ENCODE data around the gene RASSF1. TPM values are rescaled to one million over a fixed set of nuclear protein-coding genes. Genes with fewer than 3 reads are reported as not detected.

The RASSF1 gene
- total RNA-seq, 2 experiments from 2014 or later: 51.7 to 53.7 TPM

- H3K4me1 Mint-ChIP-seq: peaks cover 23% of the 10 kb centered on the region
- H3K9me3 Mint-ChIP-seq: no peaks in the 10 kb centered on the region
- peaks cover 4% of the 10 kb centered on the region for H3K36me3 Mint-ChIP-seq
- H3K27me3 Mint-ChIP-seq: no peaks in the 10 kb centered on the region
- H3K4me3 Mint-ChIP-seq: no peak overlapping the region
- no peak overlapping the region for H3K27ac Mint-ChIP-seq
- no peak for DNase-seq
Measured at GRCh38 chr3:50297384-50297775, 43.3 kb downstream of the RASSF1 start.

DNA sequence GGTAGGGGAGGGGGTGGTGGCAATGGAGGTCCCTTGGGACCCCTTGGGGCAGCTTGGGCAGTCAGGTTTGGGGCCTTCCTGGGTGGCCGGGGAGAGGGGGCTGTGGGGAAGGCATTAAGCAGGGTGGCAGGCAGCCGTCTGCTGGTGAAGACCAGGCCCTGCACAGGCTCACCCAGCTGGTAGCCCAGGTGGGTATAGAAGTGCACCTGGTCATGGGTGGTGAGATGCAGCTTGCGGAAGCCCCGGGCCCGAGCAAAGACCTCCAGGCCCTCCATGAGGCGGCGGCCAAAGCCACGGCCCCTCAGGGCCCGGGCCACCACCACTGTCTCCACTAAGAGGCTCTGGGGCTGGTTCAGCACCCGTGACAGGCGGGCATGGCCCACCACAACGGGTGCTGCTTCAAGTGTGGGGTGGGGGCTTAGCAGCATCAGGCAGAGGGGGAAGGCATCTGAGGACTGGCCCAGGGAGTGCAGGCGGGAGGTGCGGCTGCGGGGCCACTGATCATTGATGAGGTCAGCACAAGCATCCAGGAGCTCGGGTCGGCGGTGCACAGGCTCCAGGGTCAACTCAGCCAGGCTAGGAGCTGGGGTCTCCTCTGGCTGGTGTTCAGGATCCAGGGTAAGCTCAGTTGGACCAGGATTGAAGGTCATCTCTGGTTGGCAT lies 43.8 kb downstream of the RASSF1 start:
- H3K27ac Mint-ChIP-seq: no peak overlapping the region
- H3K4me3 Mint-ChIP-seq: no peak overlapping the region
- peaks cover 23% of the 10 kb centered on the region for H3K4me1 Mint-ChIP-seq
- no peaks in the 10 kb centered on the region for H3K27me3 Mint-ChIP-seq
- H3K9me3 Mint-ChIP-seq: no peaks in the 10 kb centered on the region
- H3K36me3 Mint-ChIP-seq: peaks cover 4% of the 10 kb centered on the region
- DNase-seq: no peak

GRCh38 chr3:50295553-50296431 lies 44.8 kb downstream of the RASSF1 start:
- H3K27me3 Mint-ChIP-seq: no peaks in the 10 kb centered on the region
- H3K9me3 Mint-ChIP-seq: no peaks in the 10 kb centered on the region
- peaks cover 11% of the 10 kb centered on the region for H3K36me3 Mint-ChIP-seq
- DNase-seq: no peak
- peak overlapping the region; percentile 26 for H3K27ac Mint-ChIP-seq
- H3K4me3 Mint-ChIP-seq: no peak overlapping the region
- H3K4me1 Mint-ChIP-seq: peaks cover 22% of the 10 kb centered on the region

DNA sequence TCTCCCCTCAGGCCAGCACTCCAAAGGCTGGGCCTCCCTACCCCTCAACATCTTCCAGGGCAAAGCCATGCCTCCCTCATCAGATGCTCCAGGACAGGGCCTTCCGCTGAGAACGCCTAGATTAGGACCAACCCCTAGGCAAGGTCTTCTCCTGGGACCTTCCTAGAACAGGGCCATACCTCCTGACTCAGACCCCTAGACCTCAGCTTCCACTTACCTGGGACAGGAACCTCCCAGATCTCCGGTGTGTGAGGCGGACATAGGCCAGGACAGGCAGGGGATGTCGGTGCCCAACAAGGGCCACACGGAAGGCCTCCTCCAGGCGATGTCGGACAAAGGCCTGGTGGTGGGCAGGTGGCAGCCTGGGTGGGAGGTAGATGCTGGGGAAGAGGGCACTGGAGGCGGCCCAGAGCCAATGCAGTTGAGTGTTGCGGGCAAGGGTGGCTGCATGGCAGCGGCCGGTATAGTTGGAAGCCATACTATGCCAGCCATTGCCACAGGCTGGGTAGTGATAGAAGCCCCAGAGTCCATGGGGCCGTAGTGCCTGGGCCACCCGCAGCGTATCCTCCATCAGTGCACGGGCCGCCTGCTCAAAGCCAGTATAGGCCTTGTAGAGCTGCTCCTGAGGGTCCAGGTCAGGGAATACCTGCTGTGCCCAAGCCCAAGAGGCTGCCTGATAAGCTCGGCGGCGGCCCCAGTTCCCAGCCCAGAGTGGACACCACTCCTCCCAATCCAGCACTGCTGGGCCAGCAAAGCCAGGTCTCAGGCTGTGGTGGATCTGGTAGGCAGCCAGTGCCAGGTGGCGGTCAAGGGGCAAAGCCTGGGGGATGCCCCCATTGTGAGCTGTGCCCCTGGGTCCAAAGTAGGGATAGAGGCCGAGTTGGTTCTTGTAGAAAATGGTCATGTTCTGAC lies 45.9 kb downstream of the RASSF1 start:
- Mint-ChIP-seq H3K36me3 (peaks cover 11% of the 10 kb centered on the region), H3K27me3 (no peaks in the 10 kb centered on the region), H3K4me1 (peaks cover 14% of the 10 kb centered on the region), H3K27ac (no peak overlapping the region), H3K9me3 (no peaks in the 10 kb centered on the region), H3K4me3 (no peak overlapping the region)
- no peak for DNase-seq

- H3K4me1 Mint-ChIP-seq: peaks cover 13% of the 10 kb centered on the region
- H3K36me3 Mint-ChIP-seq: peaks cover 11% of the 10 kb centered on the region
- H3K4me3 Mint-ChIP-seq: no peak overlapping the region
- no peaks in the 10 kb centered on the region for H3K9me3 Mint-ChIP-seq
- DNase-seq: no peak
- H3K27me3 Mint-ChIP-seq: no peaks in the 10 kb centered on the region
- no peak overlapping the region for H3K27ac Mint-ChIP-seq
Measured at GRCh38 chr3:50294089-50294488, 46.5 kb downstream of the RASSF1 start.

DNA sequence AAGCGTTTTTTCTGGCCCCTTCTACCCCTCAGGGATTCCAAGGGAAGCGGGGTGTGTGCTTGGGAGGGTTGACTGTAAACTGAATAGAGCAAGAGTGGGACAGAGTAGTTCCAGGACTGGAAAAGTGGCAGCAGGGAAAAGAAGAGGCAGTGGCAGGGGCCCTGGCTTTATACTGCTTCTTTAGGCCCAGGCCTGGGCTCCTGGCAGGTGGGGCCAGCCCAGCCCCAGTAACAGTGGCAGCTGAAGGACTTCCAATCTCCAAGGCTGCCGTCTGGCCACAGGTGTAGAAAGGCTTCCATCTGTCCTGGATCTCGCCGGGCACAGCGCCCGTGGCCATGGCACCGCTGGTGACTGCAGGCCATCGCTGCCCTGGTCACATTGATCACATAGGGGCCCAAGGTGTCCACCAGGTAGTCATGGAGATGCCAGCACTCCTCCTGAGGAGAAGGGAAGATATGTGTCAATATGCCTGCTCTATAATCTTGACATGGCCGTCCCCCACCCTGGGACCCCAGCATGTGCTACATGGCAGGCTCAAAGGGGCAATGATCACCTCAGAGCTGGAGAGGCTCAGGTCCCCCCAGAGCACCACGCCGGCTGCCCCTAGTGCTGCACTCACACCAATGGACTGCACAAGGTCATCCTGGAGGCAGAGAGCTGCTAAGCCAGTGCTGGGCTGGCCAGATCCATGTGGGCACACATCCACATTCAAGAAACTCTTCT lies 47.4 kb downstream of the RASSF1 start:
- no peaks in the 10 kb centered on the region for H3K9me3 Mint-ChIP-seq
- H3K27ac Mint-ChIP-seq: peak overlapping the region; percentile 94
- peaks cover 13% of the 10 kb centered on the region for H3K4me1 Mint-ChIP-seq
- no peaks in the 10 kb centered on the region for H3K27me3 Mint-ChIP-seq
- DNase-seq: no peak
- H3K36me3 Mint-ChIP-seq: peaks cover 11% of the 10 kb centered on the region
- H3K4me3 Mint-ChIP-seq: peak overlapping the region; percentile 97

- H3K4me1 Mint-ChIP-seq: peaks cover 8% of the 10 kb centered on the region
- peaks cover 12% of the 10 kb centered on the region for H3K36me3 Mint-ChIP-seq
- peak within 1 kb of the TSS; percentile 97 for H3K4me3 Mint-ChIP-seq
- H3K27me3 Mint-ChIP-seq: no peaks in the 10 kb centered on the region
- DNase-seq: peak; percentile 97
- H3K9me3 Mint-ChIP-seq: no peaks in the 10 kb centered on the region
- H3K27ac Mint-ChIP-seq: peak within 1 kb of the TSS; percentile 94
Measured at GRCh38 chr3:50292159-50293078, 48.2 kb downstream of the RASSF1 start, which contains the start of gene IFRD2. IFRD2 (minus strand) TSS chr3:50292429; CDS start chr3:50292274, 155 bp downstream.

DNA sequence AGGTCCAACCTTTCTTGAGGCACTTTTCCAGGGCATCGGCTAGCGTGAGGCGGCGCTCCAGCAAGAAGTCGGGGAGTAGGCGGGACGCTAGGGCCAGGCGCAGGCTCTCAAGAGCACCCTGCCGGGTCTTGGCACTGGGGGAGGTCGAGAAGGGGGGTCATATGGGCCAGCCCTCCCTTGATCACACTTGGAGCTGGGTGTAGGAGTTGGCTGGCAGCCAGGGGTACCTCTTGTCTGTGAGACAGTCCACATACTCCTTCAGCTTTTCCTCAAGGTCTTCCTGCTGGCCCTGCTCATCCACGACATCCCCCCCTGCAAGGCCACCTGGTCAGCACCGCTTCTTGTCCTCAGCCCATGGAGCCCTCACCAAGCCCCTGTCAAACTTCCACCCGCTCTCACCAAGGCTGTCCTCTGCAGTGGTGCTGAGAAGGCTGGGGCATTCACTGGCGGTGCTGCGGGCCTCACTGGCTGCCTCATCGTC lies 50.4 kb downstream of the RASSF1 start:
- no peak for DNase-seq
- peak overlapping the region; percentile 97 for H3K4me3 Mint-ChIP-seq
- H3K27me3 Mint-ChIP-seq: no peaks in the 10 kb centered on the region
- H3K4me1 Mint-ChIP-seq: peaks cover 8% of the 10 kb centered on the region
- no peak overlapping the region for H3K27ac Mint-ChIP-seq
- peaks cover 22% of the 10 kb centered on the region for H3K36me3 Mint-ChIP-seq
- no peaks in the 10 kb centered on the region for H3K9me3 Mint-ChIP-seq

DNA sequence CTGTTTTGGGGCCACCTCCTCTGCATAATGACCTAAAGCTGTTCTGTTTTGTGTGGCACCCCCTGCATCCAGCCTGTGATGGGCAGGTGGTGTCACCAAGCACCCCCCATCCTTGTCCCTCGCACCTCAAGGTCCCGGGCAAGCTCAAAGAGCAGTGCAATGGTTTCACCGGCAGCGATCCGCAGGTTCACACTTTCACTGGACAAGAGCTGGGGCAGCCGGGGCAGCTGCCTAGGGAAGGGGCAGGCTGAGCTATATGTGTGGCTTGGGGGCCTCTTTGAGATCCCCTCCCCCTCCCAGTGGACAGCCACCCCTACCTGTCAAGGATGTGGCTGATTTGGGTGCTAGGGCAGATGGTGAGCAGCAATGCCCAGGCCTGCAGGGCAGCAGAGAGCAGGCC lies 51.5 kb downstream of the RASSF1 start:
- H3K4me3 Mint-ChIP-seq: no peak overlapping the region
- no peaks in the 10 kb centered on the region for H3K9me3 Mint-ChIP-seq
- no peak overlapping the region for H3K27ac Mint-ChIP-seq
- H3K4me1 Mint-ChIP-seq: peaks cover 8% of the 10 kb centered on the region
- H3K27me3 Mint-ChIP-seq: no peaks in the 10 kb centered on the region
- DNase-seq: no peak
- peaks cover 22% of the 10 kb centered on the region for H3K36me3 Mint-ChIP-seq

GRCh38 chr3:50288387-50289007 lies 52.1 kb downstream of the RASSF1 start:
- Mint-ChIP-seq H3K4me1 (peaks cover 8% of the 10 kb centered on the region), H3K9me3 (no peaks in the 10 kb centered on the region), H3K27ac (no peak overlapping the region), H3K36me3 (peaks cover 22% of the 10 kb centered on the region), H3K27me3 (no peaks in the 10 kb centered on the region), H3K4me3 (no peak overlapping the region)
- no peak for DNase-seq

GRCh38 chr3:50287262-50287661 lies 53.4 kb downstream of the RASSF1 start:
- H3K4me3 Mint-ChIP-seq: no peak overlapping the region
- no peaks in the 10 kb centered on the region for H3K27me3 Mint-ChIP-seq
- H3K9me3 Mint-ChIP-seq: no peaks in the 10 kb centered on the region

GRCh38 chr3:50286322-50287227 lies 54.1 kb downstream of the RASSF1 start:
- H3K27ac Mint-ChIP-seq: no peak overlapping the region
- peaks cover 22% of the 10 kb centered on the region for H3K36me3 Mint-ChIP-seq
- DNase-seq: no peak

More at GRCh38 chr3:50287262-50287661, 53.4 kb downstream of the RASSF1 start:
- Mint-ChIP-seq H3K36me3 (peaks cover 22% of the 10 kb centered on the region), H3K27ac (no peak overlapping the region), H3K4me1 (peaks cover 2% of the 10 kb centered on the region)
- DNase-seq: no peak

More at GRCh38 chr3:50286322-50287227, 54.1 kb downstream of the RASSF1 start:
- Mint-ChIP-seq H3K4me3 (no peak overlapping the region), H3K9me3 (no peaks in the 10 kb centered on the region), H3K27me3 (no peaks in the 10 kb centered on the region), H3K4me1 (peaks cover 2% of the 10 kb centered on the region)
